HL-60 (cell line): ENCODE data around the gene KLHL18.
"Not testable (repeated sequence)": the region's sequence is repeated elsewhere in the genome, so short reads cannot be mapped to it uniquely, and the experiment has no call there.

Experiments used
- DNase-seq, 2 experiments: peaks; one replicate each; pipeline ENCODE4 v3.0.0-alpha.2; 2010 to 2020; ENCODE audit warnings: low read depth in 1 of 2, low spot score in 1 of 2
- H3K27ac ChIP-seq: fragments of 250-450 bp; sonication (Bioruptor Pico); replicated peaks from 2 replicates; pipeline ENCODE4 v1.5.1; 2020; ENCODE audit warnings: mild to moderate bottlenecking, moderate library complexity
- H3K27me3 ChIP-seq: fragments of 250-450 bp; sonication (Bioruptor Pico); 2 replicates; pipeline ENCODE4 v1.5.1; 2021; ENCODE audit warnings: mild to moderate bottlenecking, moderate library complexity; ENCODE audit not compliant: insufficient read depth, poor library complexity, severe bottlenecking
- H3K4me3 ChIP-seq: replicated peaks from 2 replicates; pipeline ENCODE4 v1.5.1; 2011; ENCODE audit warnings: mild to moderate bottlenecking, control low read depth, low read length; ENCODE audit not compliant: insufficient read depth
- GABPA ChIP-seq: IDR thresholded peaks from 2 replicates; pipeline ENCODE4 v1.6.1; 2012; ENCODE audit warnings: low read depth
- POLR2AphosphoS5 ChIP-seq: IDR thresholded peaks from 2 replicates; pipeline ENCODE4 v1.6.1; 2012; ENCODE audit warnings: low read depth
- REST ChIP-seq: IDR thresholded peaks from 2 replicates; pipeline ENCODE4 v1.6.1; 2012; ENCODE audit warnings: low read depth; ENCODE audit not compliant: insufficient replicate concordance
- SPI1 ChIP-seq: IDR thresholded peaks from 2 replicates; pipeline ENCODE4 v1.6.1; 2012; ENCODE audit warnings: low read depth, mild to moderate bottlenecking, borderline replicate concordance
- TF ChIP-seq, protein P1 (sequence below): IDR thresholded peaks from one replicate; pipeline ENCODE4 v1.5.1; 2011; ENCODE audit warnings: low read length, control low read depth, inconsistent platforms; ENCODE audit not compliant: insufficient read depth

Gene KLHL18

DNA sequence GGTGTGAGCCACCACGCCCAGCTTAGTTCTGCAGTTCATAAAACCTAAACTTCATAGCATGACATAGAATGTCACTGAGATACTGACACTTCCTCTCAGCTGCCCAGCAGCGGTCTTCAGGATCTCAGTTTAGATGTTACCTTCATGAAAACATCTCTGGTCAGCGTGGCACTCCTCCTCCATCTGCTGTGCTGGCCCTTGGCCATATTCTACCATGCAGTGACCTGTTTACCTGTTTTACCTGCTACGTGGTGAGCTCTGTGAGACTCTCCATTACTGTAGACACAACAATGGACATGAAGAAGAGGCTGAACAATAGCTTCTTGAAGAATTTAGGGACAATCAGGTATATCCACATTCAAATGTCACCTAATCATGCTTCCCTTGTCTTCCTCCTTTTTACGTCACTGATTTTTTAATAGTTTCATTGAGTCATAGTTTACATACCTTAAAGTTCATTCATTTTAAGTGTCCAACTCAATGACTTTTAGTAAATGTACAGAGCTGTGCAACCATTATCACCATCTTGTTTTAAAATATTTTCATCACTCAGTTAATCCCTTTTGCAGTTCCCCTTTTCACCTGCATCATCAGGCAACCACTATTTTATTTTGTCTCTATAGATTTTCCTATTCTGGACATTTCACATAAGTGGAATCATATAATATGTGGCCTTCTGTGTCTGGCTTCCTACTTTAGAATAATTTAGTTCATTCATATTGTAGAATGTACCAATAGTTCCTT, 65.8 kb downstream of the KLHL18 start:
- no peak for DNase-seq
- Histone ChIP-seq H3K27me3 (no peaks in the 10 kb centered on the region), H3K4me3 (no peak overlapping the region), H3K27ac (no peak overlapping the region)
- TF ChIP-seq POLR2AphosphoS5 (no peak), SPI1 (peak; percentile 80)

DNA sequence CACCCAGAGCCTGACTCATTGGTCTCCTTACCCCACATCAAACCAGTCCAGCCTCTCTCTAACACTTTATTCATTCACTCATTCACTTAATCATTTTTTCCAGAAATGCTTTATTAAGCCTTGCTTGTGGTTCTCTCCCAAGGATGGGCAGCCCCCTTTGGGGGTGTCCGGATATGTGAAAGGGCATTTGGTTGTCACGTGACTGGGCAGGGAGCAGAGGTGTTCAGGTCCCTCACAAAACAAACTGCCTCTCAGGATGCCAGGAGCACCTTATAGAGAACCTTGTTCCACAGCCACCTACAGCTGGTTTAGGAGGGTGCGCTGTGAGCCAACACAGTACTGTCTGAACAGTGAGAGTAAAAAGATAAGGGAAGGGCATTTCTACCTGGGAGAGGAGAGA, 72.3 kb downstream of the KLHL18 start:
- Histone ChIP-seq H3K4me3 (no peak overlapping the region), H3K27me3 (no peaks in the 10 kb centered on the region), H3K27ac (no peak overlapping the region)
- no peak for DNase-seq
- TF ChIP-seq SPI1 (no peak), GABPA (no peak), POLR2AphosphoS5 (no peak), REST (no peak)
- TF ChIP-seq, protein P1, sequence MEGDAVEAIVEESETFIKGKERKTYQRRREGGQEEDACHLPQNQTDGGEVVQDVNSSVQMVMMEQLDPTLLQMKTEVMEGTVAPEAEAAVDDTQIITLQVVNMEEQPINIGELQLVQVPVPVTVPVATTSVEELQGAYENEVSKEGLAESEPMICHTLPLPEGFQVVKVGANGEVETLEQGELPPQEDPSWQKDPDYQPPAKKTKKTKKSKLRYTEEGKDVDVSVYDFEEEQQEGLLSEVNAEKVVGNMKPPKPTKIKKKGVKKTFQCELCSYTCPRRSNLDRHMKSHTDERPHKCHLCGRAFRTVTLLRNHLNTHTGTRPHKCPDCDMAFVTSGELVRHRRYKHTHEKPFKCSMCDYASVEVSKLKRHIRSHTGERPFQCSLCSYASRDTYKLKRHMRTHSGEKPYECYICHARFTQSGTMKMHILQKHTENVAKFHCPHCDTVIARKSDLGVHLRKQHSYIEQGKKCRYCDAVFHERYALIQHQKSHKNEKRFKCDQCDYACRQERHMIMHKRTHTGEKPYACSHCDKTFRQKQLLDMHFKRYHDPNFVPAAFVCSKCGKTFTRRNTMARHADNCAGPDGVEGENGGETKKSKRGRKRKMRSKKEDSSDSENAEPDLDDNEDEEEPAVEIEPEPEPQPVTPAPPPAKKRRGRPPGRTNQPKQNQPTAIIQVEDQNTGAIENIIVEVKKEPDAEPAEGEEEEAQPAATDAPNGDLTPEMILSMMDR = no peak

GRCh38 chr3:47356201-47356600, 73.5 kb downstream of the KLHL18 start:
- Histone ChIP-seq H3K27me3 (no peaks in the 10 kb centered on the region), H3K27ac (no peak overlapping the region), H3K4me3 (no peak overlapping the region)
- TF ChIP-seq, protein P1 = no peak
- TF ChIP-seq POLR2AphosphoS5 (no peak), GABPA (no peak), SPI1 (no peak), REST (no peak)
- no peak for DNase-seq

GRCh38 chr3:47359323-47359722, 76.6 kb downstream of the KLHL18 start:
- no peak for DNase-seq
- H3K4me3 ChIP-seq = no peak overlapping the region
- H3K27me3 ChIP-seq = no peaks in the 10 kb centered on the region
- TF ChIP-seq POLR2AphosphoS5 (no peak), SPI1 (no peak), REST (no peak), GABPA (no peak)
- TF ChIP-seq, protein P1 = no peak
- H3K27ac ChIP-seq = no peak overlapping the region

DNA sequence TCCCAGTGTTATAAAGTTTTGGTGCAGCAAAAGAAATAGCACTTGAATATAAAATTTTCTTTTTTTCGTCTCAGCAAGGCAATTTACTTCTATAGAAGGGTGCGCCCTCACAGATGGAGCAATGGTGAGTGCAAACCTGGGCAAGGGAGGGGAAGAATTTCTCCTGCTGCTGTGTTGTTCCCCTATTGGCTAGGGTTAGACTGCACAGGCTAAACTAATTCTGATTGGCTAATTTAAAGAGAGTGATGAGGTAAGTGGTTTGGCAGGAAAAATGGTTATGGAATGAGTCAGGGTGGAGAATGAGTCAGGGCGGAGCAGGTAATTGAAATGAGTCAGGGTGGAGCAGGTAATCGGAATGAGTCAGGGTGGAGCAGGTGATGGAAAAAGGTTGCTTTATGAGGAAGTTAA, 77.4 kb downstream of the KLHL18 start:
- H3K27me3 ChIP-seq, H3K4me3 ChIP-seq, DNase-seq, H3K27ac ChIP-seq: not testable (repeated sequence)
